ENCODE data around the gene KDM5C. TPM values are rescaled to one million over a fixed set of nuclear protein-coding genes. Genes with fewer than 3 reads are reported as not detected.

Gene KDM5C
- total and polyA plus RNA-seq, 9 of the 15 experiments (the other 6 are each of a cell fraction or from before 2014, with no cell fraction given): 0.62 to 136 (median 52.4) TPM

GRCh38 chrX:53255738-53256191 lies 30.8 kb upstream of the KDM5C start (continued):
- TF ChIP-seq SP1 (CRISPR knock-in tag; IDR thresholded peaks at IDR 0.05) (0 out of 2 replicates have a peak, but pooled peaks have one; percentile 25), GABPA (tag; conservative IDR thresholded peaks at IDR 0.05; ENCODE audit: low read depth) (no peak), CTCFL (IDR thresholded peaks at IDR 0.05; ENCODE audit: borderline replicate concordance, insufficient read depth, low read depth, low read length, poor library complexity, severe bottlenecking) (no peak), HDAC8 (tag; IDR thresholded peaks at IDR 0.05) (no peak), ZBTB7A (IDR thresholded peaks at IDR 0.05; ENCODE audit: borderline replicate concordance, control insufficient read depth, low read depth, low read length) (peak; percentile 87; the same call in 1 of the 2 replicates), DMBX1 (CRISPR knock-in tag; IDR thresholded peaks at IDR 0.05; ENCODE audit: borderline replicate concordance) (peak; percentile 86), YY1 (IDR thresholded peaks at IDR 0.05; ENCODE audit: borderline replicate concordance in 1 of 3, control insufficient read depth in 1 of 3, extremely low read depth in 1 of 3, insufficient read depth in 3 of 3, insufficient read length in 1 of 3, insufficient replicate concordance in 2 of 3, low read depth in 1 of 3, low read length in 2 of 3) (peak in 1 of 3 experiments; percentile 24), ZSCAN29 (IDR thresholded peaks at IDR 0.05) (no peak), ZNF583 (CRISPR knock-in tag; IDR thresholded peaks at IDR 0.05) (no peak), ZC3H8 (IDR thresholded peaks at IDR 0.05) (no peak), HDAC3 (IDR thresholded peaks at IDR 0.05; ENCODE audit: borderline replicate concordance, partially characterized antibody) (peak; percentile 66), MAFF (IDR thresholded peaks at IDR 0.05; ENCODE audit: low read length) (no peak), POLR2B (IDR thresholded peaks at IDR 0.05; ENCODE audit: low read depth, partially characterized antibody) (no peak), SMAD4 (CRISPR knock-in tag; conservative IDR thresholded peaks at IDR 0.05) (peak; percentile 88), ZNF609 (CRISPR knock-in tag; IDR thresholded peaks at IDR 0.05; ENCODE audit: borderline replicate concordance) (no peak), PCBP2 (IDR thresholded peaks at IDR 0.05; ENCODE audit: low read depth, low read length, poor library complexity, severe bottlenecking) (no peak), PTRF (tag; IDR thresholded peaks at IDR 0.05) (no peak), HSF4 (CRISPR knock-in tag; IDR thresholded peaks at IDR 0.05; ENCODE audit: borderline replicate concordance) (no peak), CREM (IDR thresholded peaks at IDR 0.05; ENCODE audit: low read depth) (peak; percentile 65; the same call in 1 of the 2 replicates), ZNF766 (CRISPR knock-in tag; conservative IDR thresholded peaks at IDR 0.05) (no peak), HCFC1 (IDR thresholded peaks at IDR 0.05; ENCODE audit: low read depth, low read length) (0 out of 2 replicates have a peak, but pooled peaks have one; percentile 19), C11orf30 (IDR thresholded peaks at IDR 0.05; ENCODE audit: low read depth) (no peak), U2AF1 (optimal IDR thresholded peaks at IDR 0.05; ENCODE audit: low read depth, low read length) (no peak)
